GM19023 (cell line): ENCODE data around the gene MCIDAS.

Experiments used
- ATAC-seq: cut with Tn5 transposase; IDR thresholded peaks from one replicate; pipeline ENCODE4 v1.9.1; 2021; ENCODE audit warnings: mild to moderate bottlenecking, moderate library complexity; ENCODE audit not compliant: unreplicated experiment

The MCIDAS gene

DNA sequence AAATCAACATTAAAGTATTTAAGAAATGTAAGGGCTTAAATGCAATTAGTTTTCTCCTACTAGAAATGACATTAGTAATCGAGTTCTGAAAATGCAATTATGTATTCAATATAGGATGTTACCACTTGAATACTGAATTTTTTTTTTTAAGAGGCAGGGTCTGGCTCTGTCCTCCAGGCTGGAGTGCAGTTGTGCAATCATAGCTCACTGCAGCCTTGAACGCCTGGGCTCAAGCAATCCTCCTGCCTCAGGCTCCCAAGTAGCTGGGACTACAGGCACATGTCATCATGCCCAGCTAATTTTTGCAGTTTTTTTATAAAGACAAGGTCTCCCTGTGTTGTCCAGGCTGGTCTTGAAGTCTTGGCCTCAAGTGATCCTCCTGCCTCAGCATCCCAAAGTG lies 55.6 kb downstream of the MCIDAS start:
- ATAC-seq = no peak
